NCI-H2081 (cell line): ENCODE data around the gene RPA3.
A peak's percentile ranks its signal among the peaks of the same experiment; 100 is the strongest.

ENCODE experiments used
- DNase-seq, 2 experiments: peaks; one replicate each; lab custom pipeline; 2025; lab: John Stamatoyannopoulos, UW

The RPA3 gene

DNA sequence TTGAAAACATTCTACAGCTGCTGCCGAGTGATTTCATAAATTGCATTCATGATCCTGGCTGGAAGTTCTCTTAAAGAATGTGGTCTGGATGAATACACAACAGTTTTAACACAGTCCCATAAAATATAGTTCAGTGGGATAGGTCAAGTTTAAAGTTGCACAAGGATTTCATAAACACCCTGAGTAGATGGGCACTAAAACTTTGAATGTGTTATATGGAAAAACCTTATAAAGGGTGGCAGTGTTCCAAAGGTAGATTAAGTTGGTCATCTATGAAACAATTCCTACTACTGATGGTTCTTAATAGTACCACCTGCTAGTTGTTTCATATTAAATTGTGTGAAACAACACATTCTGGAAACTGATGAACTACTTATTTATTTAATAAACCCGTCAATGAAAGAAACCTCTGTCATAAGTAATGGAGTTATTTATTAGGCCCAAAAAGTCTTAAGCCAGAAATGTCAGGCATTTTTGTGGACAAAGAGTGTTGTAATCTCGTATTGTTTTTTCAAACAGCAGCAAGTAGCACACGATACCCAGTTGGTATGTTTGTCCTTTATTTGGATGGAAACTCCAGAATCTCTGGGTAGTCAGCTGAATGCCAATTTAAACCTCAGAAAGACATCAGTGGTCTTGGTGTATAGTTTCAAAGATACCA, 14.3 kb upstream of the RPA3 start:
- no peak for DNase-seq

DNA sequence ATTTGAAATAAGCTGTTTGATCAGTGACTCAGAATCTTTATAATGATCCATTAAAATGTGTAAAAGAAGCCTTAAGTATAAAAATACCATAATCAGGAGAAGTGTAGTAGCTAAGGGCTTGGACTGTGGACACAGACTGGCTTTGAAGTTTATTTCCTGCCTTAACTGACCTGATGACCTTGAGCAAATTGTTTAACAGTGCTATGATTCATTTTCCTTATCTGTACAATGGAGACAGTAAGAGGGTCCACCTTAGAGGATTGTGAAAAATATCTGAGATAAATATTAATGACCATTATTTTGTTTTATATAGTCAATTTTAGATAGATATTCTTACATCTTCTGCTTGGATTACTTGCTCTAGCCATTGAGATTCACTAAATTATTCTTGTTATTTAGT, 13.3 kb upstream of the RPA3 start:
- DNase-seq: no peak

DNA sequence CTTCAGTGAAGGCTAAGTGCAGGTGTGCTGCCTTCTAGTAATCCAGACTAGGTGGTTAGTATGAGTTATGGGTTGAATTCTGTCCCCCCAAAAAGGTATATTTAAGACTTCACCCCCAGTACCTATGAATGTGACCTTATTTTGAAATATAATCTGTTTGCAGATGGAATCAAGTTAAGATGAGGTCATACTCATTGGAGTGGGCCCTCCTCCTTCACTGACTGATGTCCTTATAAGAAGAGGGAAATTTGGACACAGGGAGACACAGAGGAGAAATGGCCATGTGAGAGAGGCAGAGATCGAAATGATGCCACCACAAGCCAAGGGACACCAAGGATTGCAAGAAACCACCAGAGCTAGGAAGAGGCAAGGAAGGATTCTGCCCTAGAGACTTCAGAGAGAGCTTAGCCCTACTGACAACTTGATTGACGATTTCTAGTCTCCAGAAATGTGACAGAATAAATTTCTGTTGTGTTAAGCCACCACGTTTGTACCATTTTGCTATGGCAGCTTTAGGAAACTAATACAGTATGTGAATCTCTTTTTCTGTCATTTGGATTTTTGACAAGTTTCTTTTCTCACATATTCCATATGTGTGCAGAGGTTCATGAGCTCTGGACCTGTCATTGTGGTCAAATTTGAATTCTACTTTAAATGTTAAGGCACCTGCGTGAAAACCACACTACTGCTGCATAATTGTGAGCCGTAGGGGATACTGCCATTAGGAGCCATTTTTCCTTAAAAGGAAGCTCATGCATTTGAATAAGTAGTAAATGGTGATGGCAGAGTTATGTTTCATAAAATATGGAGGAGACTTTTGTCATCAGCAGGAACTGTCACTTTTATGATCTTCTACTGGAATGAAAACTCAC, 2.6 kb upstream of the RPA3 start:
- DNase-seq: peak in 1 of 2 experiments; percentile 17

DNA sequence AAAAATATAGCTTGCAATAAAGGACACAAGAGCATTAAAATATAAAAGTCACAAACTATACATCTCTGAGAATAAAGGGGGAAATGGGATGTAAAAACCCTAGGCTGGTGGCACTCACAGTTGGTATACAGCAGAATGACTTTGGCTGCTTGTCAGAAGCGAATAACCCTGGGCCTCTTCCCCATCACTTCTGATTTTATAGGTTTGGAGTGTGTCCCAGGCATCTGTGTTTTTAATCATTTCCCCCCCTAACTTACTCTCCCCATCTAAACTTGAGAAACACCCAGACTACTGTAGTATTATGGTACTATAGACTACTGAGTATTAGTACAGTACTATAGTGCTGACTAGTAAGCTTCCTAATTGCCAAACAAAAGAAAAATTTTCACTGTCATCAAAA, 1.8 kb upstream of the RPA3 start:
- peak; percentile 17 to 72 for DNase-seq

DNA sequence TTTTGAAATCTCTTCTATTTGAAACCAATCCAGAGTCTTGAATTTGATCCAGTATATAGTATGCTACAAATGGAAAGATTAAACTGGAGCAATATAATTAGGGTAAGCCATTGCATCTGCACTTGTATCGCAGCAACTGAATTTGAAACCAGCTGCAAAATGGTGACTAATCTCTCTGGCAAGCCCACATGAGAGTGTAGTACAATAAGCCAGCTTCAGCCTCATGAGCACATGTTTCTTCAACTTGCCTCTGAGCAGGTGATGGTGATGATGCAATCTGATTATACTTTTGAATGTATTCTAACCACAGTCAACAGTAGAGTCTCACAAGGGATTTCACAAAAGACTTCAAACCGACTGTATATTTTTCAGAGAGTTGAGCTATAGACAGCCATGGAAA, 829 bp upstream of the RPA3 start:
- peak; percentile 74 to 92 for DNase-seq

- DNase-seq: no peak
Measured at GRCh38 chr7:7713730-7714129, 4.7 kb downstream of the RPA3 start.

DNA sequence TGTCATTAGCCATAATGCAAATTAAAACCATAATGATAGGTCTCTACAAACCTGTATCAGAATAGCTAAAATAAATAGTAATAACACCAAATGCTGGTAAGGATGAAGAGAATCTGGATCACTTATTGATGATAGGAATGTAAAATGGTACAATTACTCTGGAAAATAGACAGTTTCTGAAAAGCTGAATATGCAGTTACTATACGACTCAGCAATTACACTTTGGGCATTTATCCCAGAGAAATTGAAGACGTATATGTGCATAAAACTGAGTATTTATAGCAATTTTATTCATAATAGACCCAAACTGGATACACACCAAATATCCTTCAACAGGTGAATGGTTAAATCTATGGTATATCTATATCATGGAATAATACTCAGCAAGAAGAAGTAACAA, 7.9 kb downstream of the RPA3 start:
- DNase-seq: no peak

DNA sequence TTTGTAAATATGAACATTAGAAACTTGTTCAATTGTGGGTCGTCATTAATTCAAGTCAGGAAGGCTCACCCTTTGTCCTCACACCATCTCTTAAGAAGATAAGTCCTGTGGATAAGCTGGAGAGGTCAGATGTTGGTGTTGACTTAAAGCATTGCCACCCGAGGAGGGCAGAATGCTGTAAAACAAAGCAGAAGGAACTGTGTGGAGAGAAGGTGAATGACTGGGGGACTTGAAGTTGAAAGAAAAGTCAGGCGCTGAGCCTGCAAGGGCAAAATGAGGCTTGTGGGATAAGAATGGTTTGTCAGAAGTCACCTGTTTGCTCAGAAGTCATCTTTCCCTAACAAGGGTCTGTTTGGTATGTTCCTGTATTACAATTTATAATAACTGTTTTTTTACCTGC, 9.1 kb downstream of the RPA3 start:
- no peak for DNase-seq

DNA sequence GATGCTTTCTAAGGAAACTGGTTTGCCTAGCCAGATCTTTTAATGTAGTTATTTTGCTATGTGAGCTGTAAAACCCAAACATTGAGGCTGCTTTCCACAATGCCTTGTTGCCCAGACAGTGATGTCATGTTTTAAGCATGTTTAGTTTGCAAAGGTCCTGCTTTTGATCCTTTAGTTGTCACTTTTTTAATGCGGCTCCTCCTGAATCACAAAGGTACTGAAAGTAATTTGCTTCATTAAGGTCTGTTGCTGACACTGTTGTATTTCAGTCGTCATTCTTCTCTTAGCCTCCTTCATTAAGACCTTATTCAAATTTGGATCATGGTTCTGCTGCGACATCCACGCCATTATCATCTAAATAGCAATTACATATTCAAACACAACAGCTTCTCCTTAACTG, 10.6 kb downstream of the RPA3 start:
- no peak for DNase-seq

GRCh38 chr7:7707246-7707645, 11.2 kb downstream of the RPA3 start:
- no peak for DNase-seq

DNA sequence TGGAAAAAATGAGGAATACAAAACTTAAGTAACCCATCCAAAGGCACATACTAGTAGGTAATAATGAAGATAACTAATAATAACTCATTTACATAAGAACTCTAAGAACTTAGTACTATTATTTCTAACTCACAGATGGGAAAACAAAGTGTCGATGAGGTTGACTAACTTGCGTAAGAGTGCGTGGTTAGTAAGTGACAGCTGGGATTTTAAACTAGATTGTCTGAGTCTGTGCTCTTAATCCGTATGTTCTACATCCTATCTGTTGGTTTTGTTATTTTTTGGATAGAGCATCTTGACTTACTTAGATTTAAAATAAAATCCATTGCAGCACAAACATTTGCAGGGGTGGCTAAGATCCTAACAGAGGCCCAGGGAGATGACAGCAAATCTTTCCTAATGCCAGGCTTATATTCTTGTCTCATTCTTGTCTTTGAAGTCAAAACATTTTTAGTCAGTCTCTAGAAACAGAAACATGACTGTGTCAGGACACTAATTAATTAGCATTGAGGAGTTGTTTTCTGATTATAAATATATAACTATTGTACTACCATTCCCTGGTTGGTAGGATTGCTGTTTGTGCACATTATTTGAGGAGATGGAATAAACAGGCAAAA, 11.7 kb downstream of the RPA3 start:
- DNase-seq: no peak

DNA sequence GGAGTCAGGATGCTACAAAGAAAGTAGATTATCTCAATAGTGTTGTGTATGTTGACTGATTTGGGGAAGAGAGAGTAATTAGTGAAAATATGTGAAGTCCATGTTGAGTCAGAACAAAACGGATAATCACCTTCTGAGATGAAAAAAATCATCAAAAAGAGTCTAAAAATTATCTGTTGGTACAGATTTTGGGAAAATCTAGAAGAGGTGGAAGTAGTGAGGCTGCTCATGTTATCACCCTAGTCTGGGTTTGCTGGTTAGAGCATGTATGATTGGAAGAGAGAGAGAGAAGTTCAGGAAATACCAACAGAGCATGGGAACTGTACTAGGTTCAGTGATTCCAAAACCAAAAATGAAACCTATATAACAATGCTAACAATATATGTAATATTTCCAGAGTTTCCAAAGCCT, 12.3 kb downstream of the RPA3 start:
- no peak for DNase-seq

- no peak for DNase-seq
Measured at GRCh38 chr7:7705318-7705717, 13.1 kb downstream of the RPA3 start.

- no peak for DNase-seq
Measured at GRCh38 chr7:7704867-7705266, 13.5 kb downstream of the RPA3 start.

- DNase-seq: no peak
Measured at GRCh38 chr7:7703427-7703826, 15.0 kb downstream of the RPA3 start.

DNA sequence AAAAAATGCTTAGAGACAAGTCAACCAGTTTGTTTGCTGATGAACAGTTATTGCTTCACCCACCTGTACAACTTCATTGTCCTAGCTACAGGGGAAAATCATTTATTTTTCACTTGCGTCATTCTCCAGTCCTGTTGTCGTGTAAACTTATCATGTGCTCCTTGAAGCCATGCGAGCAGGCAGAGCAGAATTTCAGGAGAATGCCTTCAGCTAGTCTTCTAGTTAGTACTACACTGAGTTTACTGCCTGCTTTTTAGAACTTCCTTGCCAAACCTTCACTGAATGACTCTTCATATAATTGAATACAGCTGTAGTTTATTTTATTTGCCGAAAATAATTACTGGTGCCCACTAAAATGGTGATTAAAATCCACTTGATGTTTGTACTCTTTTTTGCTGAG, 15.6 kb downstream of the RPA3 start:
- peak in 1 of 2 experiments; percentile 34 for DNase-seq

DNA sequence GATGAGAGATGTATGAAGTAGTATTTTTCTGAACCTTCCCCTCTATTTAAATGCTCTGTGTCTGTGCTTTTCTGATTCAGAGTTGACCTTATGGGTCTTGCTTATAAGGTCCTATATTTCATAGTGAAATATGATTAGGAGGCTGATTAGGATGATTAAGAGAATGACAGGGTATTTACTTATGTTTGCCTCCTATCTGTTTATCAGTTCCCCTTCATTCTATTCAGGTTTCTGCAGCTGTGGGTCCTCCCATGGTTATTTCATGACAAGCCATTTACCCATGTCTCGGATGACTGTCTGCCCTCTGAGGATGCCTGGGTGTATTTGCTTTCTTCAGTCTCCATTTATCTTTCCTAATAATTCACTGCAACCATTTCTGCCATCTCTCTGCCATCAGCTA, 16.9 kb downstream of the RPA3 start:
- no peak for DNase-seq

- DNase-seq: no peak
Measured at GRCh38 chr7:7699970-7700369, 18.4 kb downstream of the RPA3 start.

GRCh38 chr7:7699380-7699779, 19.0 kb downstream of the RPA3 start:
- DNase-seq: no peak

GRCh38 chr7:7698930-7699329, 19.5 kb downstream of the RPA3 start:
- DNase-seq: no peak

DNA sequence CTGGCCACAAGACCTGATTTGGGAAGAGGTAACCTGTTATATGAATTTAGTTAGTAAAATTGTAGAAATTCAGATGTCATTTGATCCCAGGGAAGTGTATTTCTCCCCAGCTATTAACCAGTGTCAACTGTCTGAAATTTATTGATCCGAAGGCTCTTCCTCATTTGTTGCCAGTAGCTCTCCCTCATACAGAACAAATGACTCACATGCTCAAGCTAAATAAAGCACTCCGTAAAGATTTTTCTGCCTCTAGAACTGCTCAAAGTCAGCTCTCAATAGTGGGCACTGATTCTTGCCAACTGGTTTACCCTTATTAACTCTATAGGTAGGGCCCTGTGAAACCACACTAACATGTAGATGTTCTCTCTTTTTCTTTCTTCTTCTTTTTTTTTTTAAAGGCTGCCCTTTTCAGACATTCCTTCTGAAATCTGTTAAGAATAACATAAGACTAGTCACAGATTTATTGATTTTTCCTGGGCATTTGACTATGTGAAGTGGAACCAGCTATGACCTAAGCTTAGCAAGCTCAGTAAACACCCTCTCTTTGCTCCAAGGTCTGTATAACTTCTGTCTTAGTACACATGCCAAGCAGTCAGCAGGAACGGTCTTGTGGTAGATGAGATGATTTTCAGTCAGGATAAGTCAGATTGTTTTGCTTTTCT, 21.8 kb downstream of the RPA3 start:
- no peak for DNase-seq

DNA sequence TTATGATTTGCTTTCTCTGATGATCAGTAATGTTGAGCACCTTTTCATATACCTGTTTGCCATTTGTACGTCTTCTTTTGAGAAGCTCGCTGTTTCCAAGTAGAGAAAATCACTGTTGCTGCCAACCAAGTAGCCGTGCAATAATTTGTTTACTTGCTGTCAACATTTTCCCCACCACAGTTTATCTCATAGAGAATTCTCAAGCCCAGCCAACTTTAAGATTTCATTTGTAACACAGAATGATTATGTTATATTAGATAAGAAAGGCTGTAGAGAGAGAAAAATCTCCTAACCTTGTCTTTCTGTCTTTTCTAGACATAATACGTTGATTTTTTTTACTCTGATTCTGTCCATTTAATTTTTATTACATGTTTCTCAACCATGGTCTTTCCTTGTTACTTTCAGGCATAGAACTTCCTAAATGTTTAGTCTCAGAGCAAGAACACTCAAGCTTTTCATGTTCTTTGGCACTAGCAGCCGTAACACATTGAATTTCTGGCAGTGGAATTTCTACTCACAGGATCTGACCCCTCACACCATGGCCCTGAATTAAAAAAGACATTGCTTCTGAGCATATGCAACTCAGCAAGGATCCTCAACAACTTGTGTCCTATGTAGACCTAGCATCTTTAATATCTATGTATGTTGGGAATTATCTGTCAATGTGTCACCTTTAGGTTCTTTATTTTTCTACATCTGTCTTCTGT, 23.1 kb downstream of the RPA3 start:
- DNase-seq: no peak
